H1 (cell line): ENCODE results near the gene ADK.

Experiments used
- CEBPB ChIP-seq: IDR thresholded peaks from 2 replicates; pipeline ENCODE4 v1.6.1; 2012; ENCODE audit warnings: low read depth, low read length
- CREB1 ChIP-seq: IDR thresholded peaks from 2 replicates; pipeline ENCODE4 v1.6.1; 2012; ENCODE audit warnings: inconsistent platforms
- EZH2 ChIP-seq: fragments of 200-600 bp; sonication (generic); IDR thresholded peaks from 2 replicates; pipeline ENCODE4 v1.7.1; 2012; ENCODE audit warnings: low read depth, mild to moderate bottlenecking, moderate library complexity, low read length, inconsistent platforms; ENCODE audit not compliant: severe bottlenecking
- GTF2F1 ChIP-seq: IDR thresholded peaks from 2 replicates; pipeline ENCODE4 v1.6.1; 2012; ENCODE audit warnings: low read depth, low read length, improper control_type of control experiment, borderline replicate concordance
- POLR2A ChIP-seq, 2 experiments: IDR thresholded peaks; 1 replicate in 1 of 2; 2 replicates in 1 of 2; pipeline ENCODE4 v1.6.1; 2011; ENCODE audit warnings: low read depth in 2 of 2, low read length in 2 of 2, mild to moderate bottlenecking in 2 of 2; ENCODE audit errors: control extremely low read depth in 1 of 2
- TAF1 ChIP-seq: IDR thresholded peaks from 2 replicates; pipeline ENCODE4 v1.6.1; 2011; ENCODE audit warnings: mild to moderate bottlenecking, low read depth, low read length
- YY1 ChIP-seq: IDR thresholded peaks from 2 replicates; pipeline ENCODE4 v1.6.1; 2011; ENCODE audit warnings: low read depth, mild to moderate bottlenecking, low read length
- TF ChIP-seq, protein P1 (sequence below), 3 experiments: IDR thresholded peaks; 1 replicate in 2 of 3; 2 replicates in 1 of 3; pipeline versions ENCODE4 v1.5.1 to v1.6.1; 2011; ENCODE audit warnings: low read length in 3 of 3, mild to moderate bottlenecking in 3 of 3, inconsistent platforms in 2 of 3, low read depth in 1 of 3, moderate library complexity in 1 of 3; ENCODE audit not compliant: insufficient read depth in 1 of 3; ENCODE audit errors: control extremely low read depth in 1 of 3

DNA sequence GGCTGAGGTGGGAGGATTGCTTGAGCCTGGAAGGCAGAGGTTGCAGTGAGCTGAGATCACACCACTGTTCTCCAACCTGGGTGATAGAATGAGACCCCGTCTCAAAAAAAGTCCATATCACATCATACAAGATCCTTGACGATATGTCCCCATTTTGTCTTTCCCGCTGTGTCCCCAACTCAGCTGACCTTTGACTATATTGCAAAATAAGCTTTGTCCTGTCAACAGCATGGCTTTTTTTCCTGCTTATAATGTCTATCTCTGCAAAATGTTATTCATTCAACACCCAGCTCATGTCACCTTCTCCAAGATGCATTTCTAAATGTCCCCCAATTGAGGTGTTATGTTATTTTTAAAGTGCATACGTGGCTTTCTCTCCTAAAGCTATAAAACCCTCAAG, 539.4 kb downstream of the ADK start:
- TF ChIP-seq CREB1 (no peak), EZH2 (no peak), YY1 (no peak), CEBPB (no peak), POLR2A (IDR thresholded peaks at IDR 0.05; ENCODE audit: control extremely low read depth in 1 of 2, low read depth in 2 of 2, low read length in 2 of 2) (no peak), GTF2F1 (no peak), TAF1 (no peak)
- TF ChIP-seq, protein P1, sequence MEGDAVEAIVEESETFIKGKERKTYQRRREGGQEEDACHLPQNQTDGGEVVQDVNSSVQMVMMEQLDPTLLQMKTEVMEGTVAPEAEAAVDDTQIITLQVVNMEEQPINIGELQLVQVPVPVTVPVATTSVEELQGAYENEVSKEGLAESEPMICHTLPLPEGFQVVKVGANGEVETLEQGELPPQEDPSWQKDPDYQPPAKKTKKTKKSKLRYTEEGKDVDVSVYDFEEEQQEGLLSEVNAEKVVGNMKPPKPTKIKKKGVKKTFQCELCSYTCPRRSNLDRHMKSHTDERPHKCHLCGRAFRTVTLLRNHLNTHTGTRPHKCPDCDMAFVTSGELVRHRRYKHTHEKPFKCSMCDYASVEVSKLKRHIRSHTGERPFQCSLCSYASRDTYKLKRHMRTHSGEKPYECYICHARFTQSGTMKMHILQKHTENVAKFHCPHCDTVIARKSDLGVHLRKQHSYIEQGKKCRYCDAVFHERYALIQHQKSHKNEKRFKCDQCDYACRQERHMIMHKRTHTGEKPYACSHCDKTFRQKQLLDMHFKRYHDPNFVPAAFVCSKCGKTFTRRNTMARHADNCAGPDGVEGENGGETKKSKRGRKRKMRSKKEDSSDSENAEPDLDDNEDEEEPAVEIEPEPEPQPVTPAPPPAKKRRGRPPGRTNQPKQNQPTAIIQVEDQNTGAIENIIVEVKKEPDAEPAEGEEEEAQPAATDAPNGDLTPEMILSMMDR (IDR thresholded peaks at IDR 0.05; ENCODE audit: control extremely low read depth in 1 of 3, insufficient read depth in 1 of 3, low read depth in 1 of 3, low read length in 3 of 3) = no peak
